ENCODE measurements around the gene TNP2. TPM values are rescaled to one million over a fixed set of nuclear protein-coding genes. Genes with fewer than 3 reads are reported as not detected.

TNP2 gene
- total RNA-seq: not detected in 2 replicates

DNA sequence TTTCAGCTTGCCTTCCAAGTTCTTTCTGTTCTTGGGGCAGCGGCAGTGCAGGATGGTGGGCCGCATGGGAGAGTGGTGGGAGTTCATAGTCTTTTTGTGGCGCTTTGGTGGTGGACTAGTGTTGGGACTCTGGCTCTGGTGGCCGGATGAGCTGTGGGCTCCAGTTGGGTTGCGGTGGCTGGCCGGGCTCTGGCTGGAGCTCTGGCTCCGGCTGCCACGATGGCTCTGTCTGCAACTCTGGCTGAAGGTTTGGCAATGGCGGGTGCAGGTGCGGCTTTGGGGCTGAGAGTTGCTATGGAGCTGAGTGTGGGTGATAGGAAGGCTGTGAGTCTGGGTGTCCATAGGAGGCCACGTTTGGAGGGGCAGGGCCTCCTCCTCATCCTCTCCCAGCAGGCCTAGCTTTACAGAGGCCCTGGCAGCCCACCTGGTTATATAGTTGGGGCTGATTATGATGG is at the start of gene TNP2:
TNP2 (minus strand) TSS at position 405 of the 455 bp plus-strand sequence; CDS start at position 342, 63 bp downstream.

GRCh38 chr16:11280616-11281522 is 11.7 kb upstream of the TNP2 start, which contains the start of gene PRM1:
TSS of gene PRM1 (minus strand) at chr16:11281330. CDS start at chr16:11281238, 92 bp downstream.

GRCh38 chr16:11276143-11276895 is 7.2 kb upstream of the TNP2 start, which contains the start of gene PRM2:
TSS of gene PRM2 (minus strand) at chr16:11276480. CDS start at chr16:11276370, 110 bp downstream.

GRCh38 chr16:11272921-11273720 is 4.0 kb upstream of the TNP2 start, which contains the start of gene PRM3:
TSS of gene PRM3 (minus strand) at chr16:11273629. CDS start at chr16:11273595, 34 bp downstream.

DNA sequence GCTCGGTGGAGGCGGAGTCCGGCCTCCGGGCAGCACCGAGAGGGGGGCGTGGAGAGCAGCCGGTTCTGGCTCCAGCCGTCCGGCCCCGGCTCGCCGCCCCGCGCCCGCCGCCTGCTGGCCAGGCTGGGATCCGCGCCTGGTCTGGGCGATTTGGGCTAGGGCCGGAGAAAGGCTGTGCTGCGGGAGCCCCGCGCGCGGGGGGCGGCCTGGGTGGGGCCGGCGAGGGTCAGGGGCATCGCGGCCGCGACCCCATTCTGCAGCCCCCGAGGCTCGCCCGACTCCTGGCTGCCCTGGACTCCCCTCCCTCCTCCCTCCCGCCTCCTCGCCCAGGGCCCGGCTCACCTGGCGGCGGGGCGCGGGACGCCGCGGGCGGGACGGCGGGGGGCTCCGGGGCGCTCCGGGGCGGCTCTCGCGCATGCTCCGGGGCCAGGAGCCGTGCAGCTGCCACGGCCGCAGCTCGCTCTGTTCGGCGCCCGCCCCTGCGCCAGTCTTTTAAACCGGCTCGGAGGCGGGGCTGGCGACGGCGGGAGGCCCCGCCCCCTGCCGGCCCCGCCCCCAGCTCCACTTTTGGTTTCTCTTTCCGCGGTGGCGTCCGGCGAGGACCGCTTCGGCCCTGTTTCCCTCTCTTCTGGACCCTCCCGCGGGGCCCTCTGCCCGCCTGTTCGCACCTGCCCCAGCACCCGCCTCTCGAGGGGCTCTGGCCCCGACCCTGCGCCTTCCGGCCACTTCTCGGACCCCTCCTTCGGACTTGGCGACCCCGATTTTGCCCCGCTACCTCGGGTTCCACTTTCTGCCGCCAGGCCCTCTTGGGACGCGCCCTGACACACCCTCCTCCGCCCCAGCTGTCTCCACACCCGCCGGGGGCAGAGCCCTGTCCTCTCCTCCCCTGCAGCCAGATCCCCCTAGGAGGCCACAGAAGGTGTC is 13.1 kb downstream of the TNP2 start, which contains the start of gene SOCS1:
SOCS1 (minus strand) TSS at position 468 of the 924 bp plus-strand sequence. CDS start 726 bp downstream, outside the sequence.

Other genes starting within 250 kb of the TNP2 start
- 0.16 and 0.50 TPM in 2 replicates for gene SOCS1, start 13.1 kb downstream of the TNP2 start, total RNA-seq
- not detected in 2 replicates for gene PRM3, start 4.3 kb upstream of the TNP2 start, total RNA-seq
- gene PRM2, start 7.2 kb upstream of the TNP2 start, total RNA-seq: not detected in 2 replicates
- gene PRM1, start 12.0 kb upstream of the TNP2 start, total RNA-seq: not detected in 2 replicates
- gene RMI2, start 76.1 kb upstream of the TNP2 start, total RNA-seq: 5.3 and 6.8 TPM in 2 replicates

Measured in bladder microvascular endothelial cell (primary cell).